CD1c-positive myeloid dendritic cell (primary cell): Measurements from ENCODE around the gene CAMSAP2.

Source experiments
- DNase-seq: peaks from one replicate; pipeline ENCODE4 v3.0.0-alpha.2; 2016; ENCODE audit errors: extremely low spot score

CAMSAP2 gene

GRCh38 chr1:200738327-200738948, at the start of gene CAMSAP2:
Gene CAMSAP2, plus strand, starts transcription at chr1:200738893. Its CDS starts 935 bp downstream, at chr1:200739828.
- DNase-seq, result peak; percentile 81

- no peak for DNase-seq
These were observed 46.4 kb upstream of the CAMSAP2 start for GRCh38 chr1:200692316-200692715.

- no peak for DNase-seq
These were observed 45.4 kb upstream of the CAMSAP2 start for GRCh38 chr1:200693327-200693726.

- DNase-seq, result no peak
These were observed 44.0 kb upstream of the CAMSAP2 start for GRCh38 chr1:200694738-200695137.

GRCh38 chr1:200699871-200700270, 38.8 kb upstream of the CAMSAP2 start:
- peak; percentile 43 for DNase-seq

GRCh38 chr1:200704986-200705500, 33.6 kb upstream of the CAMSAP2 start:
- no peak for DNase-seq

- no peak for DNase-seq
These were observed 32.4 kb upstream of the CAMSAP2 start for GRCh38 chr1:200706111-200706814.

GRCh38 chr1:200707116-200707515, 31.6 kb upstream of the CAMSAP2 start:
- DNase-seq, result no peak

- DNase-seq, result no peak
These were observed 30.5 kb upstream of the CAMSAP2 start for GRCh38 chr1:200708161-200708560.

GRCh38 chr1:200708769-200709168, 29.9 kb upstream of the CAMSAP2 start:
- DNase-seq, result no peak

- DNase-seq, result no peak
These were observed 28.5 kb upstream of the CAMSAP2 start for GRCh38 chr1:200710166-200710565.

GRCh38 chr1:200714504-200715187, 24.0 kb upstream of the CAMSAP2 start:
- DNase-seq, result no peak

GRCh38 chr1:200720199-200720598, 18.5 kb upstream of the CAMSAP2 start:
- no peak for DNase-seq

GRCh38 chr1:200724064-200724463, 14.6 kb upstream of the CAMSAP2 start:
- no peak for DNase-seq

GRCh38 chr1:200727257-200727656, 11.4 kb upstream of the CAMSAP2 start:
- no peak for DNase-seq

- DNase-seq, result no peak
These were observed 8.8 kb upstream of the CAMSAP2 start for GRCh38 chr1:200729863-200730262.

GRCh38 chr1:200731654-200732332, 6.9 kb upstream of the CAMSAP2 start:
- DNase-seq, result no peak

GRCh38 chr1:200732438-200732837, 6.3 kb upstream of the CAMSAP2 start:
- no peak for DNase-seq

GRCh38 chr1:200733907-200734306, 4.8 kb upstream of the CAMSAP2 start:
- no peak for DNase-seq

- DNase-seq, result peak; percentile 40
These were observed 924 bp upstream of the CAMSAP2 start for GRCh38 chr1:200737647-200738291.

GRCh38 chr1:200738949-200739651, 407 bp downstream of the CAMSAP2 start:
- peak; percentile 73 for DNase-seq
